Testis (tissue), 3 donors: ENCODE results near the gene CFAP46. TPM values are rescaled to one million over a fixed set of nuclear protein-coding genes. Genes with fewer than 3 reads are reported as not detected.
"Not testable (repeated sequence)": the region's sequence is repeated elsewhere in the genome, so short reads cannot be mapped to it uniquely, and the experiment has no call there.

ENCODE experiments used
- DNase-seq: peaks from one replicate; pipeline ENCODE4 v3.0.0-alpha.2; 2019
- H3K27ac ChIP-seq, 2 donors: fragments of 200-600 bp; sonication (generic); one replicate each; pipeline ENCODE4 v1.5.1; 2019
- H3K27me3 ChIP-seq: fragments of 200-600 bp; sonication (generic); one replicate; pipeline ENCODE4 v1.5.1; 2019
- H3K36me3 ChIP-seq: fragments of 200-600 bp; sonication (generic); one replicate; pipeline ENCODE4 v1.5.1; 2017; ENCODE audit warnings: low read depth; ENCODE audit errors: missing control alignments
- H3K4me1 ChIP-seq: fragments of 200-600 bp; sonication (generic); one replicate; pipeline ENCODE4 v1.5.1; 2019
- H3K4me3 ChIP-seq, 2 donors: fragments of 200-600 bp; sonication (generic); one replicate each; pipeline ENCODE4 v1.5.1; 2017 to 2019
- H3K9me3 ChIP-seq: fragments of 200-600 bp; sonication (generic); one replicate; pipeline ENCODE4 v1.5.1; 2017
- POLR2A ChIP-seq: fragments of 450-650 bp; IDR thresholded peaks from one replicate; pipeline ENCODE4 v1.6.1; 2017; ENCODE audit warnings: antibody characterized with exemption, mild to moderate bottlenecking, moderate library complexity
- WGBS, 2 donors: methylation state at CpG; one replicate each; pipeline ENCODE4 v1.1.5; 2018; 5-methylcytosine and 5-hydroxymethylcytosine counted together
- intact Hi-C: fragments of 100-400 bp; cut with DNase I; formaldehyde crosslinking; loops from one replicate; pipeline ENCODE4 v1.15.1; 2023; ENCODE audit warnings: low total_unique reads
- polyA plus RNA-seq: library from polyadenylated mRNA; stranded (reverse); fragments of 350-450 nt; fragmentation: Illumina TruSeq; extraction: RNeasy Lipid Tissue Mini Kit (QIAGEN cat#74804); gene quantifications from one replicate; pipeline ENCODE4 v1.2.3, GENCODE V29; 2014; ENCODE audit warnings: low read depth, low replicate concordance; ENCODE audit not compliant: insufficient read depth
- total RNA-seq, 2 donors: library from RNA; depleted of rRNA; stranded (reverse); fragments of >200 nt; gene quantifications; one replicate each; pipeline ENCODE4 v1.2.3, GENCODE V29; 2016
- TF ChIP-seq, protein P1 (sequence below), 3 experiments: fragments of 450-650 bp in 2 of 3; fragments of 200-600 bp in 1 of 3; sonication (generic) in 1 of 3; IDR thresholded peaks; one replicate each; pipeline ENCODE4 v1.5.1; 2016 to 2019; ENCODE audit warnings: antibody characterized with exemption in 3 of 3, mild to moderate bottlenecking in 2 of 3, moderate library complexity in 1 of 3

Gene CFAP46
- total and polyA plus RNA-seq, 3 donors from 2014 or later: 36.0 to 67.6 (median 59.0) TPM

GRCh38 chr10:132937861-132938260 lies 4.5 kb downstream of the CFAP46 start:
- TF ChIP-seq POLR2A: no peak
- TF ChIP-seq, protein P1, sequence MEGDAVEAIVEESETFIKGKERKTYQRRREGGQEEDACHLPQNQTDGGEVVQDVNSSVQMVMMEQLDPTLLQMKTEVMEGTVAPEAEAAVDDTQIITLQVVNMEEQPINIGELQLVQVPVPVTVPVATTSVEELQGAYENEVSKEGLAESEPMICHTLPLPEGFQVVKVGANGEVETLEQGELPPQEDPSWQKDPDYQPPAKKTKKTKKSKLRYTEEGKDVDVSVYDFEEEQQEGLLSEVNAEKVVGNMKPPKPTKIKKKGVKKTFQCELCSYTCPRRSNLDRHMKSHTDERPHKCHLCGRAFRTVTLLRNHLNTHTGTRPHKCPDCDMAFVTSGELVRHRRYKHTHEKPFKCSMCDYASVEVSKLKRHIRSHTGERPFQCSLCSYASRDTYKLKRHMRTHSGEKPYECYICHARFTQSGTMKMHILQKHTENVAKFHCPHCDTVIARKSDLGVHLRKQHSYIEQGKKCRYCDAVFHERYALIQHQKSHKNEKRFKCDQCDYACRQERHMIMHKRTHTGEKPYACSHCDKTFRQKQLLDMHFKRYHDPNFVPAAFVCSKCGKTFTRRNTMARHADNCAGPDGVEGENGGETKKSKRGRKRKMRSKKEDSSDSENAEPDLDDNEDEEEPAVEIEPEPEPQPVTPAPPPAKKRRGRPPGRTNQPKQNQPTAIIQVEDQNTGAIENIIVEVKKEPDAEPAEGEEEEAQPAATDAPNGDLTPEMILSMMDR (IDR thresholded peaks at IDR 0.05): no peak
- Histone ChIP-seq H3K27me3 (no peaks in the 10 kb centered on the region), H3K4me1 (peaks cover 7% of the 10 kb centered on the region), H3K4me3 (no peak overlapping the region), H3K36me3 (no peaks in the 10 kb centered on the region), H3K9me3 (no peaks in the 10 kb centered on the region), H3K27ac (no peak overlapping the region)
- DNase-seq: no peak
- intact Hi-C loops: no loop called here
- 91 to 95% methylated on average over 19 of the region's 19 CpGs for WGBS, 2 donors

DNA sequence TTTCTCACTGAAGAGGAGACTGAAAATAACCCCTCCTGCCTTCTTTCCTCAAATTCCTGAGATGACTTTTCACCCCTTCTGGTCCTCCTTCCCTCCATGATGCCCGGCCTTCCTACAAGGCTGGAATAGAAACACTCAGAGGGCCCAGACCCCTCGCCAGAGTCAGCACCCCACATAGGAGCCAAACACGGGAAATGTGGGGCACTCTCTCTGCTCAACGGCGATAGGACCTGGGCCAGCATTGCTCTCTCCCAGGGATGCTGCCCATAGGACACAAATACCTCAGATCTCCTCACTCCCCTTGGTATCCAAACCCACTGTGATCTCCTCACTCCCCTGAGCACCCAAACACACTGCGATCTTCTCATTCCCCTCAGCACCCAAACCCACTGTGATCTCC lies 7.4 kb downstream of the CFAP46 start:
- Histone ChIP-seq H3K4me3 (no peak overlapping the region), H3K27ac (no peak overlapping the region), H3K9me3 (no peaks in the 10 kb centered on the region), H3K4me1 (no peaks in the 10 kb centered on the region), H3K27me3 (no peaks in the 10 kb centered on the region), H3K36me3 (no peaks in the 10 kb centered on the region)
- 75 to 89% methylated on average over 6 of the region's 6 CpGs for WGBS, 2 donors
- TF ChIP-seq POLR2A: no peak
- intact Hi-C loops: no loop called here
- no peak for DNase-seq

GRCh38 chr10:132933308-132934042 lies 8.9 kb downstream of the CFAP46 start:
- H3K9me3 ChIP-seq: no peaks in the 10 kb centered on the region
- no peak overlapping the region for H3K4me3 ChIP-seq
- H3K27ac ChIP-seq: no peak overlapping the region
- no peaks in the 10 kb centered on the region for H3K27me3 ChIP-seq
- intact Hi-C loops: no loop called here
- no peak for TF ChIP-seq POLR2A
- TF ChIP-seq, protein P1 (IDR thresholded peaks at IDR 0.05): no peak
- DNase-seq: no peak
- no peaks in the 10 kb centered on the region for H3K36me3 ChIP-seq
- H3K4me1 ChIP-seq: no peaks in the 10 kb centered on the region
- 94 to 96% methylated on average over 13 to 30 of the region's 30 CpGs for WGBS, 2 donors

DNA sequence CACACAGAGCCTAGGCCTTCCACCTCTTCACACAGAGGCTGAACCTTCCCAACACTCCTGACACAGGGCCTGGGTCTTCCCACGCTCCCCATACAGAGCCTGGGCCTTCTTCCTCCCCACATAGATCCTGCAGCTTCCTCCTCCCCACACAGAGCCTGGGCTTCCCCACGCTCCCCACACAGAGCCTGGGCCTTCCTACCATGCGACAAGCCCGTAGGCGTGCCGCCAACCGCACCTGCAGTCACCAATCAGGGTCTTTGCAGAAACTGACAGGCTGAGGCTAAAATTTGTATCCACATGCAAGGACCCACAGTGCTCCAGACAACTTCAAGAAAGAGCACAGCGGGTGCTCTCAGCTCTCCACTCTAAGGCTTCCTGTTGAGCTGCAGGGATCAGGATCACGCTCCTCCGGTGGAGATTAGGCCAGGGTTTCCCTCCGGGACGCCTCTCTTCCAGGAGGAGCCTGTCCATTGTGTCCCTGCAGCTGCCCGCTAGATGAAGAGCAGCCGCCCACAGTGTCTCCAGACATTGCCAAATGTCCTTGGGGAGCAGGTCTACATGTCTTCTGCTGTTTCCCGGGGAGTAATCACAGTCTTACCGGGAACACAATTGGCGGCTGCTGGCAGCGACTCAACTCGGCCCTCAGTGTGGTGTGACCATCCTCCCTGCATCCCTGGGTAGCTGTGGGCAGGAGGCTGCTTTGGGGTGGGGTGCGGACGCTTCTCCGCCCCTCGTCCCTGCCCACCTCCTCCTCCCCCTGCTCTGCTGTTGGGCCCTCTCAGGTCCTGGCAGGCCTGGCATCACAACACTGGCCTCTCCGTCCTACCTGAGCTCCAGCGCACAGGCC lies 9.7 kb downstream of the CFAP46 start:
- DNase-seq: no peak
- H3K9me3 ChIP-seq: no peaks in the 10 kb centered on the region
- H3K27me3 ChIP-seq: no peaks in the 10 kb centered on the region
- H3K4me1 ChIP-seq: no peaks in the 10 kb centered on the region
- H3K4me3 ChIP-seq: no peak overlapping the region
- H3K36me3 ChIP-seq: no peaks in the 10 kb centered on the region
- intact Hi-C loops: no loop called here
- TF ChIP-seq, protein P1 (IDR thresholded peaks at IDR 0.05): no peak
- no peak for TF ChIP-seq POLR2A
- no peak overlapping the region for H3K27ac ChIP-seq
- WGBS, 2 donors: 81 to 82% methylated on average over 14 to 25 of the region's 25 CpGs

GRCh38 chr10:132931258-132932250 lies 10.8 kb downstream of the CFAP46 start:
- H3K36me3 ChIP-seq, H3K9me3 ChIP-seq, H3K4me1 ChIP-seq, DNase-seq, H3K27ac ChIP-seq, intact Hi-C loops, H3K27me3 ChIP-seq, H3K4me3 ChIP-seq: not testable (repeated sequence)
- 59 to 78% methylated on average over 6 of the region's 6 CpGs for WGBS, 2 donors

GRCh38 chr10:132930701-132931100 lies 11.7 kb downstream of the CFAP46 start:
- H3K9me3 ChIP-seq, DNase-seq, H3K27me3 ChIP-seq, H3K27ac ChIP-seq, H3K4me3 ChIP-seq, H3K36me3 ChIP-seq, H3K4me1 ChIP-seq, intact Hi-C loops: not testable (repeated sequence)
- whole genome bisulfite sequencing, 2 donors: 78% methylated on average over 2 of the region's 3 CpGs; no CpG with 5 or more reads in 1 of the 2 donors
